ENCODE measurements around the gene SLC2A4.
"Not testable (repeated sequence)": the region's sequence is repeated elsewhere in the genome, so short reads cannot be mapped to it uniquely, and the experiment has no call there.

Gene SLC2A4

GRCh38 chr17:7281074-7281952, at the start of gene SLC2A4:
Gene SLC2A4, plus strand, starts transcription at chr17:7281718. Its CDS starts 217 bp downstream, at chr17:7281935.
- peak; percentile 76 for DNase-seq

- DNase-seq: no peak
These were observed 49.4 kb upstream of the SLC2A4 start for GRCh38 chr17:7232114-7232513.

GRCh38 chr17:7233701-7234082, 47.8 kb upstream of the SLC2A4 start:
- peak; percentile 58 for DNase-seq

- DNase-seq: peak; percentile 92
These were observed 47.2 kb upstream of the SLC2A4 start, which contains the start of gene DVL2 for GRCh38 chr17:7234083-7234951. Gene DVL2, minus strand, starts transcription at chr17:7234517. Its CDS starts 255 bp downstream, at chr17:7234262.

- DNase-seq: no peak
These were observed 45.5 kb upstream of the SLC2A4 start for GRCh38 chr17:7235693-7236665.

- no peak for DNase-seq
These were observed 44.7 kb upstream of the SLC2A4 start for GRCh38 chr17:7236808-7237207.

- no peak for DNase-seq
These were observed 44.2 kb upstream of the SLC2A4 start for GRCh38 chr17:7237266-7237760.

- DNase-seq: peak; percentile 70
These were observed 43.6 kb upstream of the SLC2A4 start for GRCh38 chr17:7237761-7238419.

- DNase-seq: no peak
These were observed 43.0 kb upstream of the SLC2A4 start for GRCh38 chr17:7238420-7239090.

GRCh38 chr17:7239091-7240027, 42.2 kb upstream of the SLC2A4 start, which contains the start of gene PHF23:
Gene PHF23, minus strand, starts transcription at chr17:7239457. Its CDS starts 178 bp downstream, at chr17:7239279.
- peak; percentile 99 for DNase-seq

- no peak for DNase-seq
These were observed 41.1 kb upstream of the SLC2A4 start for GRCh38 chr17:7240375-7240774.

GRCh38 chr17:7241090-7241733, 40.3 kb upstream of the SLC2A4 start:
- DNase-seq: no peak

GRCh38 chr17:7241783-7242716, 39.5 kb upstream of the SLC2A4 start, which contains the start of gene GABARAP:
Gene GABARAP, minus strand, starts transcription at chr17:7242449. Its CDS starts 119 bp downstream, at chr17:7242330.
- DNase-seq: peak; percentile 93

- peak; percentile 93 for DNase-seq
These were observed 38.6 kb upstream of the SLC2A4 start for GRCh38 chr17:7242717-7243452.

GRCh38 chr17:7243453-7243729, 38.1 kb upstream of the SLC2A4 start:
- DNase-seq: no peak

GRCh38 chr17:7243838-7244237, 37.7 kb upstream of the SLC2A4 start:
- DNase-seq: not testable (repeated sequence)

GRCh38 chr17:7246779-7247178, 34.7 kb upstream of the SLC2A4 start:
- DNase-seq: no peak

Measured in NCI-H510A treated with DMSO at 0.1 percent for 48 hours (cell line).